ENCODE measurements around the gene CELA3B.
"Not testable (repeated sequence)": the region's sequence is repeated elsewhere in the genome, so short reads cannot be mapped to it uniquely, and the experiment has no call there.

The CELA3B gene

DNA sequence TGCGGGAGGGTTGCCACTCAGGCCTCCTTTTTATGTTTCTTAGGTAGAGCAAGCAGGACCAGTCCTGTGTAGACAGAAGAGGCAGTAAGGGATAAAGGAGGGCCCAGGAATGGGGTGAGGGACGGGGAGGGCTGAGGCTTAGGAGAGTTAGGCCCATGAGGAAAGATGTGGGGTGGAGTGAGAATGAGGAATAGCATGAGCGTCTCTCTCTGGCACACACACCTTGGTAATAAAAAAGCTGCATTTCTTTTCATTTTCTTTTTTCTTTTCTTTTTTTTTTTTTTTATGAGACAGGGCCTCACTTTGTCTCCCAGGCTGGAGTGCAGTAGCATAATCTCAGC lies 32.1 kb upstream of the CELA3B start:
- no peak for DNase-seq

- DNase-seq: no peak
Measured at GRCh38 chr1:21946836-21947587, 29.8 kb upstream of the CELA3B start.

DNA sequence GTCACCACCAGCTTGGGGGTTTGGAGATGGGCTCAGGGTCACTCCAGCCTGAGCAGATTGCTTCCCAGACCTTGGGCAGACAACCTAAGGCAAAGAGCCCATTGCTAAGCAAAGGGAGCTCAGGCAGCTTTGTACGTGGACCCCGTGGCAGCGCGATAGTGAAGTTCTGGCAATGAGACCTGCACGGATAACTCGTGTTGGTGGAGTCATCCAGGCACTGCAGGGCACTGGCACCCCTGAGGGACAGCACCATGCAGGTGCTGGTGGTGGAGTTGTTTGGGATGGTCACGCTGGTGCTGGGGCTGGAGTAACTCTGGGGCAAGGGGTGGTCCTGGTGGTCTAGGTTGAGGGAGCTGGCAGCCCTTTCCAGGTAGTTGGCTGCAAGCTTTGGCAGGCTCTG lies 26.1 kb upstream of the CELA3B start:
- DNase-seq: no peak

- no peak for DNase-seq
Measured at GRCh38 chr1:21951226-21951870, 25.5 kb upstream of the CELA3B start.

- no peak for DNase-seq
Measured at GRCh38 chr1:21952786-21953520, 23.9 kb upstream of the CELA3B start.

- no peak for DNase-seq
Measured at GRCh38 chr1:21955058-21955457, 21.8 kb upstream of the CELA3B start.

- no peak for DNase-seq
Measured at GRCh38 chr1:21955501-21956281, 21.1 kb upstream of the CELA3B start.

GRCh38 chr1:21956720-21957552 lies 19.9 kb upstream of the CELA3B start:
- no peak for DNase-seq

- DNase-seq: no peak
Measured at GRCh38 chr1:21961337-21961736, 15.5 kb upstream of the CELA3B start.

- no peak for DNase-seq
Measured at GRCh38 chr1:21961799-21962198, 15.0 kb upstream of the CELA3B start.

GRCh38 chr1:21963477-21964217 lies 13.2 kb upstream of the CELA3B start:
- no peak for DNase-seq

GRCh38 chr1:21966247-21967000 lies 10.4 kb upstream of the CELA3B start:
- DNase-seq: no peak

- DNase-seq: not testable (repeated sequence)
Measured at GRCh38 chr1:21967216-21967615, 9.6 kb upstream of the CELA3B start.

DNA sequence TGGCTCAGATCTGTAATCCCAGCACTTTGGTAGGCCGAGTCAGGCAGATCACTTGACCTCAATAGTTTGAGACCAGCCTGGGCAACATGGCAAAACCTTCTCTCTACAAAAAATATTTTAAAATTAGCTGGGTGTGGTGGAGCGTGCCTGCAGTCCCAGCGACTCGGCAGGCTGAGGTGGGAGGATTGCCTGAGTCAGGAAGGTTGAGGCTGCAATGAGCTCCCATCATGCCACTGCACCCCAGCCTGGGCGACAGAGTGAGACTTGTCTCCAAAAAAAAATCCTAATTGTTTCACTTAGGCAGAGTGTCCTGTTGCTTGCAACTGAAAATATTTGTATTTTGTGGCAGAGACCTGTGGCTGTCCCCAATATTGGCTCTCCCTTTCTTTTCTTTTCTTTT lies 7.8 kb upstream of the CELA3B start:
- DNase-seq: not testable (repeated sequence)

DNA sequence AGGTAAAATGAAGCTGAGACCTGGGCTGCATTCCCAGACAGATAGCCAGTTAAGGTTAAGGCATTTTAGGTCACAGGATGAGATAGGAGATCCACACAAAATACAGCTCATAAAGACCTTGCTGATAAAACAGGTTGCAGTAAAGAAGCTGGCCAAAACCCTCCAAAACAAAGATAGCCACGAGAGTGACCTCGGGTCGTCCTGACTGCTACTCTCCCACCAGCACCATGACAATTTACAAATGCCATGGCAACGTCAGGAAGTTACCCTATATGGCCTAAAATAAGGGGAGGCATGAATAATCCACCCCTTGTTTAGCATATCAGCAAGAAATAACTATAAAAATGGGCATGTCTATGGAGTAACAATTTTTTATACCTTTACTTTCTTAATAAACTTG lies 6.3 kb upstream of the CELA3B start:
- not testable (repeated sequence) for DNase-seq

- not testable (repeated sequence) for DNase-seq
Measured at GRCh38 chr1:21972973-21973441, 3.8 kb upstream of the CELA3B start.

DNA sequence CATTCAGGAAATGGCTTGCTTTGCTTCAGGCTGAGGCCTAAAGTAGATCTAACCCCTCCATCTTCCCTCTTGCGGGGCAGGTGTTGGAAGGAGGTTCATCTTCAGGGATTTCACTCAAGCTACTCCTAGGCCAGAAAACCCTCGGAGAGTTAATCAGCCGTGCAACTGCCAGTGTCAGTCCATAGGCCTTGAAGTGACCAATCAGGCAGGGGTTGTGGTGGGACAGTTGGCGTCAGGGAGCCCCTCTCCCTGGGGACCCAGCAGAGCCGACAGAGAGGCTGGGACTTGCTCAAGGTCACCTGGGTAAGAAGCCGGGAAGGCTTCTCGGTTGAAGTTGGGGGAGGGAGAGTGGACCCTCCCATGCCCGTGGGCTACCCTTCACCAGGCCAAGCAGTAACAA lies 2.9 kb upstream of the CELA3B start:
- DNase-seq: not testable (repeated sequence)

GRCh38 chr1:21974699-21975098 lies 2.1 kb upstream of the CELA3B start:
- DNase-seq: not testable (repeated sequence)

DNA sequence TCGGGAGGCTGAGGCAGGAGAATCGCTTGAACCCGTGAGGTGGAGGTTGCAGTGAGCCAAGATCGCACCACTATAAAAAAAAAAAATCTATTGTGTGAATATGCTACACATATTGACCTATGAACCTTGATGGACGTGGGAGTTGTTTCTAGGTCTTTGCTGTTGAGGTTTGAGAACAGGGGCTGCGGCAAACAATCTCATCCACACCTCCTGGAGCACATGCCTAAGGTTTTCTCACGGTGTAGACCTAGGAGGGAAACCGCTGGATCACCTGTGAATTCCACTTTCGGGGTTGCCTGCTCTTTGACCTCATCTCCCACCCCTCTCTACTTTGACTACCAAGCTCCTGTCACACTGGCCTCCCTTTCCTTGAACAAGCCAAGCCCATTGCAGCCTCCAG lies 1.5 kb upstream of the CELA3B start:
- DNase-seq: not testable (repeated sequence)

- not testable (repeated sequence) for DNase-seq
Measured at GRCh38 chr1:21978209-21978608, 1.4 kb downstream of the CELA3B start.
